NCI-H1694 (cell line): ENCODE results near the gene TRMT11.
"Not testable (repeated sequence)": the region's sequence is repeated elsewhere in the genome, so short reads cannot be mapped to it uniquely, and the experiment has no call there.

Experiments
- DNase-seq: peaks from one replicate; lab custom pipeline; 2025; lab: John Stamatoyannopoulos, UW

Gene TRMT11

DNA sequence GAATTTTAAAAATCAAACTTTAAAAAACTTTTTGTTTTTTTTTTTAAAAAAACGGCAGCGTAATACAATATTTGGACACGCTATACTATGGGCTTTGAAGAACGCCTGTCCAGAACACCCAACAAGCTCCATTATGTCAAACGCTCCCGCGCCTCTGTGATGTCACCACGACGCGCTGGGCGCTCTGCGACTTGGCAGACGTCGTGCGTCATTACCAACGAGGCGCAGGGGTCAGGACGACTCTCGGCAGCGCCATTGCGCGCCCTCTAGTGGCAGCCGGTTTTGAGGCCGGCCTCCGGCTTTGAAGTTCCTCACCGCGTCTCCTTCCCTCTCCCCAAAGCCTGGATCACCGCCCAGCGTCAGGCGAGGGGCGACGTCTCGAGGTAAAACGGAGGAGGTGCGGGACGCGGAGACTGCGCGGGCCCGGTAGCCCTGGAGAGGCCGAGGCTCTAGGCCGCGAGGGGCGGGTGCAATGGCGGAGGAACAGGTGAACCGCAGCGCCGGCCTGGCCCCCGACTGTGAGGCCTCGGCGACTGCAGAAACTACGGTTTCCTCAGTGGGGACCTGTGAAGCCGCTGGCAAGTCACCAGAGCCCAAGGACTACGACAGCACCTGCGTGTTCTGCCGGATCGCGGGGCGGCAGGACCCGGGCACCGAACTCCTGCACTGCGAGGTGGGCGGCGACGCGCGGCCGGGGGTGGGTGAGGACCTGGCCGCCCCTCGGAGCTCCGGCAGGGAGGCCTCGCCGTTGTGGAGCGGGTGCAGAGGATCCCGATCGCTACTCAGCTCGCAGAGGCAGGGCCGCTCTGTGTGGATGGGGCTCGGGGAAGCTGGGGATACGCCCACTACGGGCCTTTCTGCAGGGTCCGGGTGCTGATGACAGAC lies 29.6 kb upstream of the TRMT11 start, which contains the start of gene HINT3:
Gene HINT3, plus strand, starts transcription at position 265 of the 885 bp plus-strand sequence. Its CDS starts 208 bp downstream, at position 473.
- peak; percentile 94 for DNase-seq

DNA sequence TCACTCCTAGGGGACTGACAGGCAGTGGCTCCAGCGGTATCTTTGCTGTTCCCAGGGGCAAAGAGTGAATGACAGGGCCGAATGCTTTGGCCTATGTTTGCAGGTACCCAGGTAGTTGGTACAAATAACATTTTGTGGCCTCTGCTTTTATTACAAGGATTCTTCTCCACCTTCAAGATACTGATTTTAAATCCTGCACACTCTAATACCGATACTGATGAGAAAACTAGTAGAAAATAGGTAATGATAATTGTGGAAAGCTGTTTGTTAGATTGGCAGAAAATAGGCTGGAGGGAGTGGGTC lies 29.0 kb upstream of the TRMT11 start:
- DNase-seq = no peak

GRCh38 chr6:125957845-125958244 lies 28.5 kb upstream of the TRMT11 start:
- DNase-seq = no peak

- DNase-seq = no peak
Observed at GRCh38 chr6:125959041-125959440, 27.3 kb upstream of the TRMT11 start.

DNA sequence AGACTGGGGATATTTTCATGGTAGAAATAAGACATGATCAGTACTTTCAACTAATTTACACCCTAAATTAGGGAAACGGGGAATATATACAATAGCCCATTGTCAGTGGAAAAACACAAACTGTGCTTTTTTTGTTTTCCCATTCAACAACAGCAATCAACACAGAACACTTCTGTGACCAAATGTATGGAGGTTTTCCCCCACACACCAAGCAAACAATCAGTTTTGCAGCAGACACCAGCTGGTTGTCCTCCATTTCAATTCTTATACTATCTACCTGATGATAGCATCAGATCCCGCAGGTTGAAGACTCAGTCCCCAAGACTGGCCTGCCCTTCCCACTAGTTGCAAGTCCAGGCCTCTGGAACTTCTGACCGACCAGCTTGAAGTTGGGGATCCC lies 25.2 kb upstream of the TRMT11 start:
- DNase-seq = no peak

GRCh38 chr6:125962900-125963497 lies 23.3 kb upstream of the TRMT11 start:
- DNase-seq = no peak

- DNase-seq = no peak
Observed at GRCh38 chr6:125963817-125964216, 22.5 kb upstream of the TRMT11 start.

- no peak for DNase-seq
Observed at GRCh38 chr6:125966569-125966968, 19.8 kb upstream of the TRMT11 start.

- DNase-seq = no peak
Observed at GRCh38 chr6:125968493-125968892, 17.8 kb upstream of the TRMT11 start.

GRCh38 chr6:125970760-125971159 lies 15.6 kb upstream of the TRMT11 start:
- DNase-seq = no peak

GRCh38 chr6:125972478-125972877 lies 13.9 kb upstream of the TRMT11 start:
- DNase-seq = not testable (repeated sequence)

DNA sequence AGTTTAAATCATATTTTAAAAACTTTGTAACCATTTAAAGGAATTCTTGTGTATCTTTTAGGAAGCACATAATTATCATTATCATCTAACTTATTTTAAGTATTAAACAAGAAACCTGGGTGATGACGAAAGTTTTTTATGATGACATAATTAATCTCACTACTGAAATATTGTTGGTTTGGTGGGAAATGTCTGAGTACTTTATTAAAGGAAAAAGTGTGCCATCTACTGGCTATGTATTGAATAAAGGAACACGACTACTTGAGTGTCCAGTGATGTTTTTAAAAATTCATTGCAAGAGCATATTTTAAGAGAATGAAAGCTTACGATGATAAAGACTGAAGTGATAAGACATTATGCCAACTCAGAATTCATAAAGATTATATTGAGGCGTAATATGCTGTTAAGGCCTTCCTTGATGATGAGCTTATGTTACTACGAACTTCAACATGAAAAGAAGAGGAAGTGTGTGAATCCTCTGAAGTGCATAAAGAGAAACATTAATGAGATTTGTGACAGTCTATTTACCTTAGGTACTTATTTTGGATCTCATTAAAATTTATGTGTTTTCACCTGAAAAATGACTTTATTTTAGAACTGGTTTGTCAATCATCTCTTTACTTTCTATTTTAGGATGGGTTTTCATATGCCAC lies 12.0 kb upstream of the TRMT11 start:
- peak; percentile 43 for DNase-seq

DNA sequence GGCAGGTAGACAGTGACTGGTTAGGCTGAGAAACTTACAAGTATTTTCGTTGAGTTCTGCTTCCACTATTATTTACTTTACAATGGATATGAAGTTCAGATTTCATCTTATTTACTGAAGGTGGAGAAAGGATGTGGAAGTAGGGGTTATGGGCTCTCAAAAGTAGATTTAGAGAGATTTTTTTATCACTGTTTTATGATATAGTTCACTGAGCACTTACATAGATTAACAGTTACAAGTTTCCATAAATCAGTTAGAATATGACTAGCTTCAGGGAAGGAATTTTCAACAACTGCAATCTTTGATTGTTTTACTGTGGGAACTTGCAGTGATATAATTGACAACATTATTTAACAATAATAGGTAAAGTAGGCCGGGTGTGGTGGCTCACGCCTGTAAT lies 7.2 kb upstream of the TRMT11 start:
- no peak for DNase-seq

GRCh38 chr6:125981571-125982185 lies 4.7 kb upstream of the TRMT11 start:
- DNase-seq = no peak

DNA sequence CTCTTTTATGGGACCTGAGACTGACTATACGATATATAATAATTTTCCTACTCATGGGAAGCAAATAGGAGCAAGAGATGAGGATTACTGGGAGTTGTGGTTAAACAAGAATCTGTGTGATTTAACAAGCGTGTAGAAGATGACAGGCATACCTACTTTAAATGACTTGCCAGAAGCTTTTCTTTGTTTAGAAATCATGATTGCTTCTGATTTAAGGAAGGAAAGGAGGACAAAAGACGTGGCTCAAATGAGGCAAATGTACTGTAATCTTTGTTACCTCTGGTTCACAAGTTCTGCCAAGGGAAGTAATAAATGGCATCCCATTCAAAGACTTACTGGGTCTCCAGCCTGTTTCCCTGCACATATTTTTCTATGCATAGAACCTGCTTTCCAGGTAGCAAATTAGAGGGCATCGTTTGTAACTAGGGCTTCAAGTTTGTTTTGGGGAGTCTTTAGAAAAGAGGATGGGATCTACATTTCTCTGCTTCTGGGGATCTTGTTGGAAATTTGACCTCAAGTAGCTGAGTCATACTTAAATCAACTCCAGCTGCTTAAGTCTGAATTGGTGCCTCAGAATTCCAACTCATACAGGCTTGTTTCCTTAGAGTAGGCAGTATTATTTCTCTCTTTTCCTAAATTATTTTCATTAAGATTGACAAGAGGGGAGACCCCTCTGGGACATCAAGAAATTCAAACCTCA lies 2.9 kb upstream of the TRMT11 start:
- DNase-seq = no peak

DNA sequence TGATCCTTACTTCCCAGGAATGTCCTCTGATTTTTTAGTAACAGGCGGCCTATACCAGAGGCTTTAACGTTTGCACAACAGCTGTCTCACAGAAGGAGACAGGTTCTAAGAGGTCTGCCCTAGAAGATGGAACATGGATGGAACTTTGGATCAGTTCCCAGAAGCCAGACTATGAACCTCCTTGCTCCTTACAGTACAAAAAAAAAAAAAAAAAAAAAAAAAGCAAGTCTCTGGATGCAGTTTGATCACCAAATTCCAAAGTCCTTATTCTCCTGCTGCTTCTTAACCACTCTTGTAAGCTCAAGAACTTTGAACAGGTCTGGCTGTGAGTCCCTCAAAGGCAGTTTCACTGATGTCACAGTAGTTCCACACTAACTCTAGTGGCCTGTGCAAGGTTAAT lies 2.0 kb upstream of the TRMT11 start:
- DNase-seq = no peak

DNA sequence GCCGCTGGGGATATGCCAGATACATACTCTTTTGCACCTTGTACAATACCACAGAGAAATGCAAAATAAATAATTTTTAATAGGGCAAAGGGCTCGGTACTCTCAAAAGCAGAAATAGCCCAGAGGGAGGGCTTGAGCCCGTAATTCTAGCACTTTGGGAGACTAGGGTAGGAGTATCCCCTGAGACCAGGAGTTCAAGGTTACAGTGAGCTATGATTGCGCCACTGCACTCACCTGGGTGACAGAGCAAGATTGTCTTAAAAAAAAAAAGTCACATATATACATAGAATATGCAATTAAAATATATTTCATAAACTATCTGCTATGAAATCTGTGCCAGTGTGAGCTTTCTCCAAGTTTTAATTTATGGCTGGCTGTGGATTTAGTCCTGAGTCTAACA lies 818 bp upstream of the TRMT11 start:
- no peak for DNase-seq

GRCh38 chr6:125985979-125986300 lies 400 bp upstream of the TRMT11 start:
- no peak for DNase-seq

GRCh38 chr6:125987026-125987617 lies 782 bp downstream of the TRMT11 start:
- DNase-seq = no peak

- DNase-seq = no peak
Observed at GRCh38 chr6:125988280-125988679, 1.9 kb downstream of the TRMT11 start.

GRCh38 chr6:125989631-125990030 lies 3.3 kb downstream of the TRMT11 start:
- DNase-seq = no peak

DNA sequence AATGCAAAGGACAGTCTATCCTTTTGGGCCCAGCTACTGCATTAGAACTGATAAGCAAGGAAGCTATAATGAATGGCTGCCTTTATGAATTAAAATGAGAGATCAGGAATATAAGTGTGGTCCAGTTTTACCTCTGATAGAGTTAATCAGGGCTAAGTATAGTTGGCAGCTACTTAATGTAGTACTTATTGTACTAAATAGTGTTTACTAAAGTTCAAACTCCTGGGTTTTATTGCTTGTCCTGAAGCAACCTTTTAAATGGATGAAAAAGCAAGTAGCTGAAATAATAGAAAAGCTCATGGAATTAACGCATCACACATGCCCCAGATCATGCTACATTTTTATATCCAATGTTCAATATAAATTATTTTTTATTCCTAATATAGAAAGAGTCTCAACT lies 5.3 kb downstream of the TRMT11 start:
- no peak for DNase-seq
